ENCODE measurements around the gene PAK4.
"Not testable (repeated sequence)": the region's sequence is repeated elsewhere in the genome, so short reads cannot be mapped to it uniquely, and the experiment has no call there.

PAK4 gene

GRCh38 chr19:39087907-39088686, 37.5 kb upstream of the PAK4 start:
- Histone ChIP-seq H3K4me3 (ENCODE audit: low read depth, low read length) (no peak overlapping the region), H3K4me1 (no peaks in the 10 kb centered on the region), H3K27me3 (peaks cover 64% of the 10 kb centered on the region), H3K36me3 (no peaks in the 10 kb centered on the region), H3K9me3 (no peaks in the 10 kb centered on the region)
- no peak for DNase-seq
- TF ChIP-seq, protein P1, sequence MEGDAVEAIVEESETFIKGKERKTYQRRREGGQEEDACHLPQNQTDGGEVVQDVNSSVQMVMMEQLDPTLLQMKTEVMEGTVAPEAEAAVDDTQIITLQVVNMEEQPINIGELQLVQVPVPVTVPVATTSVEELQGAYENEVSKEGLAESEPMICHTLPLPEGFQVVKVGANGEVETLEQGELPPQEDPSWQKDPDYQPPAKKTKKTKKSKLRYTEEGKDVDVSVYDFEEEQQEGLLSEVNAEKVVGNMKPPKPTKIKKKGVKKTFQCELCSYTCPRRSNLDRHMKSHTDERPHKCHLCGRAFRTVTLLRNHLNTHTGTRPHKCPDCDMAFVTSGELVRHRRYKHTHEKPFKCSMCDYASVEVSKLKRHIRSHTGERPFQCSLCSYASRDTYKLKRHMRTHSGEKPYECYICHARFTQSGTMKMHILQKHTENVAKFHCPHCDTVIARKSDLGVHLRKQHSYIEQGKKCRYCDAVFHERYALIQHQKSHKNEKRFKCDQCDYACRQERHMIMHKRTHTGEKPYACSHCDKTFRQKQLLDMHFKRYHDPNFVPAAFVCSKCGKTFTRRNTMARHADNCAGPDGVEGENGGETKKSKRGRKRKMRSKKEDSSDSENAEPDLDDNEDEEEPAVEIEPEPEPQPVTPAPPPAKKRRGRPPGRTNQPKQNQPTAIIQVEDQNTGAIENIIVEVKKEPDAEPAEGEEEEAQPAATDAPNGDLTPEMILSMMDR (IDR thresholded peaks at IDR 0.05; ENCODE audit: low read depth, low read length): no peak

DNA sequence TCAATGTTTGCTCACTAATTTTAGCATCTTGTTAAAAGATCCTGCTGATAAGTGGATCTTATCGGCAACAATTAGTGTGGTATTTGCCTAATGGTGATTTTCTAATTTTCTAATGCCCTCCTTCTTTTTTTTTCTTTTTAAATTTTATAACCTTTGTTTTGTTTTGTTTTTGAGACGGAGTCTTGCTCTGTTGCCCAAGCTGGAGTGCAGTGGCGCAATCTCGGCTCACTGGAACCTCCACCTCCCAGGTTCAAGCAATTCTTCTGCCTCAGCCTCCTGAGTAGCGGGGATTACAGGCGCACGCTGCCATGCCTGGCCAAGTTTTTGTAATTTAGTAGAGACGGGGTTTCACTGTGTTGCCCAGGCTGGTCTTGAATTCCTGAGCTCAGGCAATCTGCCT, 35.6 kb upstream of the PAK4 start:
- not testable (repeated sequence) for H3K36me3 ChIP-seq; H3K4me3 ChIP-seq (ENCODE audit: low read depth, low read length); H3K4me1 ChIP-seq; DNase-seq; H3K9me3 ChIP-seq
- H3K27me3 ChIP-seq: peaks cover 57% of the 10 kb centered on the region

DNA sequence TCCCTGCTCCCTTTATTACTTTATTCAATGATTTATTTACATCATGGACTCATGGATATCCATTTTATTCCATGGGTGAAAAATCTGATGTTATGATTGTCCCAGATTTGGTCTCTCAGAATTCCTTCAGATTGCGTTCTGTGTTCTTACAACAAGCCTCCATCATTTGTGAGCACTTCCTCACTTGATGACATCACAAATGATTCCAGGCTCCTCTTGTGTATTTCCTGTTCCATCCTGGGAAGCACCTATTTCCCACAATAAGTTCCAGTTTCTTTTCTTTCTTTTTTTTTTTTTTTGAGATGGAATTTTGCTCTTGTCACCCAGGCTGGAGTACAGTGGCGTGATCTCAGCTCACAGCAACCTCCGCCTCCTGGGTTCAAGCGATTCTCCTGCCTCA, 34.7 kb upstream of the PAK4 start:
- Histone ChIP-seq H3K27me3 (peaks cover 52% of the 10 kb centered on the region), H3K4me1 (no peaks in the 10 kb centered on the region), H3K4me3 (ENCODE audit: low read depth, low read length) (no peak overlapping the region), H3K36me3 (no peaks in the 10 kb centered on the region), H3K9me3 (no peaks in the 10 kb centered on the region)
- no peak for DNase-seq
- TF ChIP-seq, protein P1 (IDR thresholded peaks at IDR 0.05; ENCODE audit: low read depth, low read length): no peak

DNA sequence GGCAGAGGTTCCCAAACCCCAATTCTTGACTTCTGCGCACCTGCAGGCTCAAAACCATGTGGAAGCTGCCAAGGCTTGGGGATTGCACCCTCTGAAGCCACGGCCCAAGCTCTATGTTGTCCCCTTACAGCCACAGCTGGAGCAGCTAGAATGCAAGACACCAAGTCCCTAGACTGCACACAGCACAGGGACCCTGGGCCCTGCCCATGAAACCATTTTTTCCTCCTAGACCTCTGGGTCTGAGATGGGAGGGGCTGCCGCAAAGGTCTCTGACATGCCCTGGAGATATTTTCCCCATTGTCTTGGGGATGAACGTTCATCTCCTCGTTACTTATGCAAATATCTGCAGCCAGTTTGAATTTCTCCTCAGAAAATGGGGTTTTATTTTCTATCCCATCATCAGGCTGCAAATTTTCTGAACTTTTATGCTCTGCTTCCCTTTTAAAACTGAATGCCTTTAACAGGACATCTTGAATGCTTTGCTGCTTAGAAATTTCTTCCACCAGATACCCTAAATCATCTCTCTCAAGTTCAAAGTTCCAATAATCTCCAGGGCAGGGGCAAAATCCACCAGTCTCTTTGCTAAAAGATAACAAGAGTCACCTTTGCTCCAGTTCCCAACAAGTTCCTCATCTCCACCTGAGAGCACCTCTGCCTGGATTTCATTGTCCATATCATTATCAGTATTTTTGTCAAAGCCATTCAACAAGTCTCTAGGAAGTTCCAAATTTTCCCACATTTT, 29.6 kb upstream of the PAK4 start:
- not testable (repeated sequence) for DNase-seq

DNA sequence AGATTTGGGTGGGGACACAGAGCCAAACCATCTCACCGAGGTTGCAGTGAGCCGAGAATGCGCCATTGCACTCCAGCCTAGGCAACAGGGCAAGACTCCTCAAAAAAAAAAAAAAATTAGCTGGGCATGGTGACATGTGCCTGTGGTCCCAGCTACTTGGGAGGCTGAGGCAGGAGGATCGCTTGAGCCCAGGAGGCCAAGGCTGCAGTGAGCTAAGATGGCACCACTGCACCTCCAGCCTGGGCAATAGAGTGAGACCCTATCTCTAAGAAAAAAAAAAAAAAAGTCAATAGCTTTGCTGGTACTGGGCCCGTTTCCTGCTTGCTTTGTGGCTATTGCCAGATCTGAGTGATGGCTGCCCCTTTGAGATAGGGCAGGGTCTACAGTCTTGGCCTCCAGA, 28.3 kb upstream of the PAK4 start:
- no peaks in the 10 kb centered on the region for H3K4me1 ChIP-seq
- H3K27me3 ChIP-seq: peaks cover 32% of the 10 kb centered on the region
- DNase-seq: no peak
- H3K36me3 ChIP-seq: no peaks in the 10 kb centered on the region
- H3K9me3 ChIP-seq: no peaks in the 10 kb centered on the region
- no peak overlapping the region for H3K4me3 ChIP-seq (ENCODE audit: low read depth, low read length)
- TF ChIP-seq, protein P1 (IDR thresholded peaks at IDR 0.05; ENCODE audit: low read depth, low read length): no peak

More for the DNA sequence above, 29.6 kb upstream of the PAK4 start:
- H3K27me3 ChIP-seq: peaks cover 38% of the 10 kb centered on the region
- not testable (repeated sequence) for H3K4me1 ChIP-seq; H3K36me3 ChIP-seq; H3K4me3 ChIP-seq (ENCODE audit: low read depth, low read length); H3K9me3 ChIP-seq

- no peaks in the 10 kb centered on the region for H3K4me1 ChIP-seq
- DNase-seq: no peak
- no peaks in the 10 kb centered on the region for H3K36me3 ChIP-seq
- no peaks in the 10 kb centered on the region for H3K9me3 ChIP-seq
- TF ChIP-seq, protein P1 (IDR thresholded peaks at IDR 0.05; ENCODE audit: low read depth, low read length): no peak
- H3K4me3 ChIP-seq (ENCODE audit: low read depth, low read length): no peak overlapping the region
- peaks cover 32% of the 10 kb centered on the region for H3K27me3 ChIP-seq
Observed at GRCh38 chr19:39097721-39098120, 27.9 kb upstream of the PAK4 start.

Data from BE2C (cell line).